SU-DHL-6 (cell line): ENCODE results near the gene MFSD8.

ENCODE experiments used
- EZH2phosphoT487 ChIP-seq: fragments of 200-600 bp; sonication (generic), shearing (Covaris generic); conservative IDR thresholded peaks from 2 replicates; pipeline ENCODE4 v1.6.1; 2018; ENCODE audit warnings: mild to moderate bottlenecking, antibody characterized with exemption, low read length, moderate library complexity, mixed read lengths
- TF ChIP-seq, protein P1 (sequence below): fragments of 200-600 bp; sonication (generic); IDR thresholded peaks from one replicate; pipeline ENCODE4 v1.5.1; 2017; ENCODE audit warnings: antibody characterized with exemption, mild to moderate bottlenecking, low read length, moderate library complexity; ENCODE audit not compliant: insufficient read depth, poor library complexity, severe bottlenecking

DNA sequence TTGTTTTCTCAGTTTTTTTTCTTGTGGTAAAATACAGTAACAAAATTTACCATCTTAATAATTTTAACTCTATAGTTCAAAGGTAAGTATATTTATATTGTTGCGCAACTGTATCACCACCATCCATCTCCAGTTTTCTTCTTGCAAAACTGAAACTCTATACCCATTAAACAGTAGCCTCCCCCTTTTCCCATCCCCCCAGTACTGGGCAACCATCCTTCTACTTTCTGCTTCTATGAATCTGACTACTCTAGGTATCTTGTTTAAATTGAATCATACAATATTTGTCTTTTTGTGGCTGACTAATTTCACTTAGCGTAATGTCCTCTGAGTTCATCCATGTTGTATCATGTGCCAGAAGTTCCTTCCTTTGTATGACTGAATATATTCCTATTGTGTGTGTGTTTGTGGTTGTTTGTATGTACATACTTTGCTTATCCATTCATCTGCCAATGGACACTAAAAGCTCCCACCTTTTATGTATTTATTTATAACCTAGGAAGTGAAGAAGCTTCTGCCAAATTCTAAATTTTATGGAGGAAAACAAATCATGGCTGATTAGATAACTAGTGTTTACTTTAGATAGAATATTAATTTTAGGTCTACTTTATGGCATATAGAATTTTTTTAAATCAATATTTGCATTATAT is 10.3 kb upstream of the MFSD8 start:
- TF ChIP-seq, protein P1, sequence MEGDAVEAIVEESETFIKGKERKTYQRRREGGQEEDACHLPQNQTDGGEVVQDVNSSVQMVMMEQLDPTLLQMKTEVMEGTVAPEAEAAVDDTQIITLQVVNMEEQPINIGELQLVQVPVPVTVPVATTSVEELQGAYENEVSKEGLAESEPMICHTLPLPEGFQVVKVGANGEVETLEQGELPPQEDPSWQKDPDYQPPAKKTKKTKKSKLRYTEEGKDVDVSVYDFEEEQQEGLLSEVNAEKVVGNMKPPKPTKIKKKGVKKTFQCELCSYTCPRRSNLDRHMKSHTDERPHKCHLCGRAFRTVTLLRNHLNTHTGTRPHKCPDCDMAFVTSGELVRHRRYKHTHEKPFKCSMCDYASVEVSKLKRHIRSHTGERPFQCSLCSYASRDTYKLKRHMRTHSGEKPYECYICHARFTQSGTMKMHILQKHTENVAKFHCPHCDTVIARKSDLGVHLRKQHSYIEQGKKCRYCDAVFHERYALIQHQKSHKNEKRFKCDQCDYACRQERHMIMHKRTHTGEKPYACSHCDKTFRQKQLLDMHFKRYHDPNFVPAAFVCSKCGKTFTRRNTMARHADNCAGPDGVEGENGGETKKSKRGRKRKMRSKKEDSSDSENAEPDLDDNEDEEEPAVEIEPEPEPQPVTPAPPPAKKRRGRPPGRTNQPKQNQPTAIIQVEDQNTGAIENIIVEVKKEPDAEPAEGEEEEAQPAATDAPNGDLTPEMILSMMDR = no peak
- no peak for TF ChIP-seq EZH2phosphoT487
